KMS-11 (cell line): ENCODE results near the gene CORO6.

Experiments
- H2AFZ ChIP-seq: fragments of 200-600 bp; sonication (generic); 2 replicates; pipeline ENCODE4 v1.6.1; 2016; ENCODE audit warnings: antibody characterized with exemption, mixed run types, low read depth
- H3K27ac ChIP-seq: fragments of 200-600 bp; sonication (generic); 2 replicates; pipeline ENCODE4 v1.6.1; 2016; ENCODE audit warnings: mild to moderate bottlenecking, mixed run types
- H3K27me3 ChIP-seq: fragments of 200-600 bp; sonication (generic); 2 replicates; pipeline ENCODE4 v1.6.1; 2017; ENCODE audit warnings: mild to moderate bottlenecking, low read depth, mixed run types, moderate library complexity; ENCODE audit not compliant: insufficient read depth
- H3K36me3 ChIP-seq: fragments of 200-600 bp; sonication (generic); 2 replicates; pipeline ENCODE4 v1.6.1; 2017; ENCODE audit warnings: mild to moderate bottlenecking, mixed run types; ENCODE audit not compliant: insufficient read depth
- H3K4me1 ChIP-seq: fragments of 200-600 bp; sonication (generic); 2 replicates; pipeline ENCODE4 v1.6.1; 2016; ENCODE audit warnings: mild to moderate bottlenecking, low read depth, mixed run types; ENCODE audit not compliant: poor library complexity, severe bottlenecking
- H3K4me2 ChIP-seq: fragments of 200-600 bp; sonication (generic); 2 replicates; pipeline ENCODE4 v1.7.0; 2016; ENCODE audit warnings: mild to moderate bottlenecking, mixed run types
- H3K4me3 ChIP-seq: fragments of 200-600 bp; sonication (generic); IDR thresholded peaks from 2 replicates; pipeline ENCODE4 v1.6.1; 2017; ENCODE audit warnings: low read depth, low read length, mixed read lengths; ENCODE audit not compliant: insufficient read depth
- H3K79me2 ChIP-seq: fragments of 200-600 bp; sonication (generic); 2 replicates; pipeline ENCODE4 v1.6.1; 2016; ENCODE audit warnings: low read depth, mixed run types; ENCODE audit not compliant: insufficient read depth
- H3K9ac ChIP-seq: fragments of 200-600 bp; sonication (generic); 2 replicates; pipeline ENCODE4 v1.6.1; 2016; ENCODE audit warnings: mild to moderate bottlenecking, mixed run types
- H4K20me1 ChIP-seq: fragments of 200-600 bp; sonication (generic); 2 replicates; pipeline ENCODE4 v1.6.1; 2016; ENCODE audit warnings: mild to moderate bottlenecking, mixed run types; ENCODE audit not compliant: insufficient read depth
- TF ChIP-seq, protein P1 (sequence below): fragments of 200-600 bp; sonication (generic); conservative IDR thresholded peaks from 2 replicates; pipeline ENCODE4 v1.6.1; 2017; ENCODE audit warnings: low read depth, mild to moderate bottlenecking, antibody characterized with exemption, low read length, moderate library complexity, mixed read lengths

The CORO6 gene

DNA sequence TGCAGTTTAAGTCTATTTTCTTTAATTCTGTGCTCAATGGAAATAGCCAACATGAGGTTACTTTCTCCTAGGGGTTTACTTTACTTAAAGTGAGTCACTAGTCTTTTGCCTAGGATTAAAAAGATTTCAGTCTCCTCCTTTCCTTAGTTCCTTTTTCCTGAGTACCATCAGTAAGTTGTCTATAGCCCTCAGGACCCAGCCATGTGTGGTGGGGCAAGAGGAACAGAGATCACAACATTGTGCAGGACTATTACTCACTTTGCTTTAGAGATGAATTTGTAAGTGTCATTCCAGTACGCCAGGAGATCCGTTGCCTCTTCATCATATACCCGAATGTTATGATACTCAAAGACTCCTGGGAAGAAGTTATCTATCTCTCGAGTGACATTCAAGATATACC is 27.7 kb upstream of the CORO6 start:
- Histone ChIP-seq H3K36me3 (no peaks in the 10 kb centered on the region), H3K4me1 (no peaks in the 10 kb centered on the region), H3K79me2 (no peaks in the 10 kb centered on the region), H3K9ac (no peak overlapping the region), H3K4me2 (no peak overlapping the region), H3K27ac (no peak overlapping the region), H3K27me3 (no peaks in the 10 kb centered on the region), H2AFZ (no peak overlapping the region), H3K4me3 (no peak overlapping the region), H4K20me1 (no peaks in the 10 kb centered on the region)
- TF ChIP-seq, protein P1, sequence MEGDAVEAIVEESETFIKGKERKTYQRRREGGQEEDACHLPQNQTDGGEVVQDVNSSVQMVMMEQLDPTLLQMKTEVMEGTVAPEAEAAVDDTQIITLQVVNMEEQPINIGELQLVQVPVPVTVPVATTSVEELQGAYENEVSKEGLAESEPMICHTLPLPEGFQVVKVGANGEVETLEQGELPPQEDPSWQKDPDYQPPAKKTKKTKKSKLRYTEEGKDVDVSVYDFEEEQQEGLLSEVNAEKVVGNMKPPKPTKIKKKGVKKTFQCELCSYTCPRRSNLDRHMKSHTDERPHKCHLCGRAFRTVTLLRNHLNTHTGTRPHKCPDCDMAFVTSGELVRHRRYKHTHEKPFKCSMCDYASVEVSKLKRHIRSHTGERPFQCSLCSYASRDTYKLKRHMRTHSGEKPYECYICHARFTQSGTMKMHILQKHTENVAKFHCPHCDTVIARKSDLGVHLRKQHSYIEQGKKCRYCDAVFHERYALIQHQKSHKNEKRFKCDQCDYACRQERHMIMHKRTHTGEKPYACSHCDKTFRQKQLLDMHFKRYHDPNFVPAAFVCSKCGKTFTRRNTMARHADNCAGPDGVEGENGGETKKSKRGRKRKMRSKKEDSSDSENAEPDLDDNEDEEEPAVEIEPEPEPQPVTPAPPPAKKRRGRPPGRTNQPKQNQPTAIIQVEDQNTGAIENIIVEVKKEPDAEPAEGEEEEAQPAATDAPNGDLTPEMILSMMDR, result no peak

DNA sequence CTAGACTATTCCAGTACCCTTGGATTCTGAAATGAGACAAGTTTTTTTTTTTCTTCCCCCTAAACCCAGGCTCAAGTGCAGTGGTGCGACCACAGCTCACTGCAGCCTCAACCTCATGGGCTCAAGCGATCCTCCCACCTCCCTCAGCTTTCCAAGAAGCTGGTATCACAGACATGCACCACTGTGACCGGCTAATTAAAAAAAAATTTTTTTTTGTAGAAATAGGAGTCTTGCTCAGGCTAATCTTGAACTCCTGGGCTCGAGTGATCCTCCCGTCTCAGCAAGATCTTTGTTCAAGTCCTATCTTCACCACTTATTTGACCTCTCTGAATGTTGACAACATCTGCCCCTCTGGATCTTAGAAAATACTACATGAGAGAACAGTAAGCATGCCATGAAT is 26.6 kb upstream of the CORO6 start:
- H3K79me2 ChIP-seq, result no peaks in the 10 kb centered on the region
- H4K20me1 ChIP-seq, result no peaks in the 10 kb centered on the region
- H3K9ac ChIP-seq, result no peak overlapping the region
- H2AFZ ChIP-seq, result no peak overlapping the region
- H3K36me3 ChIP-seq, result no peaks in the 10 kb centered on the region
- H3K4me2 ChIP-seq, result no peak overlapping the region
- H3K27ac ChIP-seq, result no peak overlapping the region
- H3K27me3 ChIP-seq, result no peaks in the 10 kb centered on the region
- TF ChIP-seq, protein P1, result no peak
- no peak overlapping the region for H3K4me3 ChIP-seq
- no peaks in the 10 kb centered on the region for H3K4me1 ChIP-seq

DNA sequence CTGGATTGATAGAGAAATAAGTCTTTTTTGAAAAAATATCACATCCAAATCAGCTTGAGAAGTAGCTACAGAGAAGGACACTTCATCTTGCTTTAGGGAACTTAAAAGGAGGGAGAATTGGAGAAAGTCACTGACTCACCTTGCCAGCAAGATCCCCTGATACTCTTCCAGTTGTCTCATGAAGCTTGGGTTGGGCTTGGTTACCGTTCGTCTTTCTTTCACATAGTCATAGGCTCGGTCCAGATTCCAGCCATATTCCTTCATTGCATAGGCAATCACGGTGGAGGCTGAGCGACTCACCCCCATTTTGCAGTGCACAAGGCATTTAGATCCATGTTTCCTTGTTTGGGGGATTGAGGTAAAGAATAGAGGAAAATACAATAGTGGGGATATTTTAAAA is 25.3 kb upstream of the CORO6 start:
- H3K9ac ChIP-seq, result no peak overlapping the region
- TF ChIP-seq, protein P1, result no peak
- H3K79me2 ChIP-seq, result no peaks in the 10 kb centered on the region
- no peak overlapping the region for H3K27ac ChIP-seq
- H2AFZ ChIP-seq, result no peak overlapping the region
- H3K4me1 ChIP-seq, result no peaks in the 10 kb centered on the region
- no peak overlapping the region for H3K4me3 ChIP-seq
- H3K27me3 ChIP-seq, result no peaks in the 10 kb centered on the region
- no peak overlapping the region for H3K4me2 ChIP-seq
- no peaks in the 10 kb centered on the region for H3K36me3 ChIP-seq
- H4K20me1 ChIP-seq, result no peaks in the 10 kb centered on the region

DNA sequence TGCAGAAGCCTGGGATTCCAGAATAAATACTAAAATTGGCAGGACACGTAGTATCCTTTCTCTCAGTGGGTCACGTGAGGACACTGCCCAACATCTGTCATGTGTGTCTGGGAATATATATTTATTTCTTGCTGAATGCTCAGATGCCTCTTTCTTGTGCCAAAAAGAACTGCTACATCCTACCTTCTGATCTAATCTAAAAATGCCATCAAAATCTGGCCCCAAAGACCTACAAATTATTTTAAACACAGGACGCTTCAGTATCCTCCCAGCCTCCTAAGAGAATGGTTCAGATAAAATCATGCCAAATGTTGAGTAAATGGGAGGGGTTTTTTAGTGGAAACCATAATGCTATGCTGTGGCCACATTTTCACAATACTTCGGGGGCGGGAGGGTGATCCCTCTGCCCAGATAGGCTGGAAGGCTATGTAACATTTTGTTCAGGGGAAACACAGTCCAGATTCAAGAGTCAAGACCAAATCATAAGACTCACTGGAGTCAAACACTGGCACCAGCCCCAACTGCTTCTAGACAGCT is 22.9 kb upstream of the CORO6 start:
- no peak overlapping the region for H3K4me2 ChIP-seq
- H2AFZ ChIP-seq, result no peak overlapping the region
- H3K27ac ChIP-seq, result no peak overlapping the region
- H3K4me1 ChIP-seq, result peaks cover 11% of the 10 kb centered on the region
- no peak overlapping the region for H3K4me3 ChIP-seq
- no peaks in the 10 kb centered on the region for H3K79me2 ChIP-seq
- TF ChIP-seq, protein P1, result no peak
- no peaks in the 10 kb centered on the region for H4K20me1 ChIP-seq
- H3K9ac ChIP-seq, result no peak overlapping the region
- no peaks in the 10 kb centered on the region for H3K36me3 ChIP-seq
- no peaks in the 10 kb centered on the region for H3K27me3 ChIP-seq
